Epidermal melanocyte (primary cell): ENCODE measurements around the gene FAM20B.
A peak's percentile ranks its signal among the peaks of the same experiment; 100 is the strongest.

Experiments used
- DNase-seq: peaks from one replicate; pipeline ENCODE4 v3.0.0; 2011; ENCODE audit warnings: low spot score; ENCODE audit not compliant: insufficient read length

Gene FAM20B

DNA sequence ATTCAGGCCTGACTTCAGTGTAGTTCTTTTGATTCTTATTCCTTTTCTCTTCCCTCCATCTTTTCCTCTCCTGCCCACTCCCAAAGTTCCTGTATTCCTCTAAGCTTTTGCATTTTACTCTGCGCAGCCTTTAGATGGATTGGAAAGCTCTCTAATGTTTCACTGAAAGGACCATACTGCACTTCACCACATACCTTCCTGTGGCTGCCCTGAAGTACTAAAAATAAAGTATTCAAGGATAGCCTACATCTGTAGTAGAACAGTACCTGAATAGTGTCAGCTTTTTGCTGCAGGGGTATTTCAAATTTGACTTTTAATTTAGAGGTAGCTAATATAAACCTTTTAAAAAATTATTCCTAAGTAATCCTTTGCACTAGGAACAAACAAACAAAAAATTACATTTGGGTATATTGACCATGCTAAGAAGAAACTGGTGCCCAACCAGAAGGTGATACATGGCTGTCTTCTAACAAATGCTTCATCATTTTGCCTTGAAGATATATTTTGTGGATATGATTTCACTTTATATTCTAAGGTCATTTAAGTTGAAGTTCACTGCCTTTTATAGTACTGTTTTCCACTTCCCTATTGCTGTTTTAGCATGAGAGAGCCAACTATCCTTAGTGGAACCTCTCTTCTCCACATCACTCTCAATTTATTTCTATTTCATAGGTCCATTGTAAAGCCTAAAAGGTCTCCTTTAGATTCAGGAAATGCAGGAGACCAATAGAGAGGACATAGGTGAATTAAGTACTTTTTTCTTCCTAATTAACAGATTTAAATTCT is 22.8 kb downstream of the FAM20B start:
- no peak for DNase-seq

DNA sequence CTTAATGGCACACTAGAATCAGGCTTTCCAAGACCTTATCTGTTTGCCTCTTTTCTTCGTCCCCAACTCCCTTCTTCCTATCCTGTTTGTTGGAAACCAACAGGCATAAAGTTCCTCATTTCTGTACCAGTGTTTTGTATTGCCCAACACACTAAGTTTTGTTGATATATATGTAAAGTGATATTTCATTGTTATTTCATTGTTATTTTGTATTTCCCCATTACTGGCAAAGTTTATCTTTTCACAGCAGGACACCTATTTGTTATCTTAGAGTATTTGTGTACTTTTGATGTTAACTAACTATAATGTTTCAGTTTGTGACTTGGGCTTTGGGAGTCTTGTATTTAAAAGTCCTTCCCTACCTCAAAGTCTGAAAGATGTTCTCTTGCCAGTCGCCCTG is 27.1 kb downstream of the FAM20B start:
- no peak for DNase-seq

DNA sequence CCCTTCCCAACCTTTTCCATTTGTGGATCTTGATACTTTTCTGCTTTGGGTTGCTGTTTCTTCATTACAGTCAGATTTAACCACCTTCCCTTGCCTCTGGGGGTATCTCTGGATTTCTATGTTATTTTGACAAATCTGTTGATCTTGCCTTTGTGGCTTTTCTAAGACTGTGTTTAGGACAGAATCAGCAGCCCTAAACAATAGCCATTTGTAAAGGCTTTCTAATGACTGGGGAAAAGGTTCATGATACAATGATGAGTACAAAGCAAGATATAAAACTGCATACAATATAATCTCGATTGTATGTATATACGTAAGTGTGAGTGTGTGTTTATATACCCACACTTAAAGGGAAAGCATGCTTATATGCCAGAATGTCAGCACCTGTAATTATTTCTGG is 27.8 kb downstream of the FAM20B start:
- DNase-seq = no peak

DNA sequence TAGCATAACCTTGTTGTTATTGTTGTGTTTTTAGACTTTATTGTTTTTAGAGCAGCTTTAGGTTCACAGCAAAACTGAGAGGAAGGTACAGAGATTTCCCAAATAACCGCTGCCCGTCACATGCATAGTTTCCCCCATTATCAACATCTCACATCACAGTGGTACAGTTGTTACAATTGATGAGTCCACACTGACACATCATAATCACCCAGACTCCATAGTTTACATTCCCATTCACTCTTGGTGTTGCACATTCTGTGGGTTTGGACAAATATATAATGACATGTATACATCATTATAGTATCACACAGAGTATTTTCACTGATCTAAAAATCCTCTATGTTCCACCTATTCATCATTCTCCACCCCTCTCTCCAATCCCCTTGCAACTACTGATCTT is 30.2 kb downstream of the FAM20B start:
- DNase-seq = no peak

DNA sequence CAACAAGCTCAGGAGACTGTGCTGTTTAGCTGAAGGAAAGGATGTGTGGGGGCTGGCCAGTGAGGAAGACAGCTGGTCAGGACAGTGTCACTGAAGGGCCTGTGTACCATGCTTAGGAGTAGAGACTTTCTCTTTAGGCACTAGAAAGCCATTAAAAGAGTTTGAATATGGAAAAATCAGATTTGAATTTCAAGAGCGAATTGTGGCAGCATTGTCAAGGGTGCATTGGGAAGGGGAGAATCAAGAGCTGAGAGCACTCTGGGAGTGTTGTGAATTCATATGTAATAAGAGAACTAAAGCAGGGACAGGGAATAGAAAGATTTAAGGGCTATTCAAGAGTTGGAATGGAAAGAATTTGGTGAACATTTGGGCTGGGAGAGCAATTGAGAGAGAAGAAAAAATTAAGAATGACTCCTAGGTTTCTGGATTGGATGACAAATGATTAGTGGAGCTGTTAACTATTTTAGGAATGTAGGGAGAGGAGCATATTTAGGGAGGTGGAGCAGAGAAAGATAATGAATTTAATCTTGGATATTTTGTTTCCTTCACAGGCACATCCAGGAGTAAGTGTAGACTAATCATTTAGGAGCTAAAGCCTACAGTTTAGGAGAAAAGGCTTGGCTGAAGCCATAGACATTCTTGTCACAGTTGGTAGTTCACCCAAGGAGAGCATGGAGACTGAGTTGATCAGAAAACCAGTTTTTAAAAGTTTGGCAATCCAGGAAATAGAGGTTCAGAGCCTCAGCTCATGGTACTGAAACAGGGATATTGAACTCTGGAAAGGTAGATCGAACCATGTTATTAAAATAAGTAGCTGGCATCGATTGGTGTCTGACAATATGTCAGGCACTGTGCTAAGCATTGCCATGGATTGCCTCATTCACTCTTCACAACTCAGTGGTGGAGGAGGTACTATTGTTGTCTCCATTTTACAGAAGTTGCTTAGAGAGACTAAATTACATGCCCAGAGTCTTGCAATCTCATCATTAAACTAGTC is 33.1 kb downstream of the FAM20B start:
- no peak for DNase-seq

DNA sequence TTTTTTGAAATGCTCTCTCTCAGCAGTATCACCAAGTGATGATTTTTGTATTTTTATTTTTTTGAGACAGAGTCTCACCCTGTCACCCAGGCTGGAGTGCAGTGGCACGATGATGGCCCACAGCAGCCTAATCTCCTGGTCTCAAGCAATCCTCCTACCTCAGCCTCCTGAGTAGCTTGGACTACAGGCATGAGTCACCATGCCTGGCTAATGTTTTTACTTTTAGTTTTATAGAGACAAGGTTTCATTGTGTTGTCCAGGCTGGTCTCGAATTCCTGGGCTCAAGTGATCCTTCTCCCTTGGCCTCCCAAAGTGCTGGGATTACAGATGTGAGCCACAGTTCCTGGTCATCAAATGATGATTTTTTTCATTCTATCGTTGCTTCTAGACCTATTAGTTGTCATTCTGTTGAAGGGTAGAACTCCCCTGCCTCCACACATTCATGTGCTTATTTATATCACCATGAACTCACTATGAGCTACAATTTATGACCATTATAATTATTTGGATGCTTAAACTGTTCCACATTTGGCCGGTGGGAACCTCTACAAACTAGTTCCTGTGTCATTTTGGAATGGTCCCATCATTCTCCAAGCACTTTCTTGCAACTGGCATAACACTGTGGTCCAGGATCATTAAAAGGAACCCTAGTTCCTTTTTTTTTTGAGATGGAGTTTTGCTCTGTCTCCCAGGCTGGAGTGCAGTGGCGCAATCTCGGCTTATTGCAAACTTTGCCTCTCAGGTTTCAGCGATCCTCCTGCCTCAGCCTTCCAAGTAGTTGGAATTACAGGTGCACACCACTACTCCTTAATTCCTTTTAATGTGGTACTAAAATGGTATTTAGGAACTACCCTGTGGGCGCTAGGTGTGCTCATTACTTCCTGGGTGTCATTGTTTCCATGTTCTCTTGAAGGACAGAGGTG is 35.9 kb downstream of the FAM20B start:
- DNase-seq = no peak

DNA sequence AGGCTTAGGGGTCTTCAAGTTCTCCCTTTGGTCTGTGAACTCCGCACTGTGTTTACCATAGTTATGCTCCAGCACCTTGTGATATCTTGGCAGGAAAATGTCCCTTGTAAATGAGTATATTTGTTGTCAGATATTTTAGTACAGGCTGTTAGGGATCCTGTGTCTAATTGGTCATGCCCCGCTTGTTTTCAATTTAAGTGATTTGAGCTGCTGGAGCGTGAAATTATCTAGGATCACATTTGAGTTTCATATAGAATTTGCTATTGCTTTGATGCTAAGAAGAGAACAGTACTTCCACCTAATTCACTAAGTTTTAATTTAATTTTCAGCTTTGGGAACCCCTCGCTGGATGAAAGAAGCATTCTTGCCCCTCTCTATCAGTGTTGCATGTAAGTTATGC is 40.8 kb downstream of the FAM20B start:
- DNase-seq = peak; percentile 16

DNA sequence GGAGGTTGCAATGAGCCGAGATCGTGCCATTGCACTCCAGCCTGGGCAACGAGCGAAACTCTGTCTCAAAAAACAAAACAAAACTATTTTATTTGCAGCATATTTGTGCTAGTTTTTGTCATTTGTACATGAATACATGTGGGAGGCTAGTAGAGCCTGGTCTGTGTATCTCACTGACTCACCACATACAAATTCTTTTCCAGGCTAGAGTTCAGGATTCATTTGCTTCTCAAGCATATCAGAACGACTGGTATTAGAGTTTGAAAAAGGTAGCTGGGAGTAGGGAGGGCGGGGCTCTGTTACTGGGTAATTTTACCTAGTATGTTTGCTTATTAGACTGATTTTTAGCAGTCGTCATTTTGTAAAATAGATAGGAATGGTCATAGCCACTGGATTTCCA is 51.7 kb downstream of the FAM20B start:
- DNase-seq = no peak

DNA sequence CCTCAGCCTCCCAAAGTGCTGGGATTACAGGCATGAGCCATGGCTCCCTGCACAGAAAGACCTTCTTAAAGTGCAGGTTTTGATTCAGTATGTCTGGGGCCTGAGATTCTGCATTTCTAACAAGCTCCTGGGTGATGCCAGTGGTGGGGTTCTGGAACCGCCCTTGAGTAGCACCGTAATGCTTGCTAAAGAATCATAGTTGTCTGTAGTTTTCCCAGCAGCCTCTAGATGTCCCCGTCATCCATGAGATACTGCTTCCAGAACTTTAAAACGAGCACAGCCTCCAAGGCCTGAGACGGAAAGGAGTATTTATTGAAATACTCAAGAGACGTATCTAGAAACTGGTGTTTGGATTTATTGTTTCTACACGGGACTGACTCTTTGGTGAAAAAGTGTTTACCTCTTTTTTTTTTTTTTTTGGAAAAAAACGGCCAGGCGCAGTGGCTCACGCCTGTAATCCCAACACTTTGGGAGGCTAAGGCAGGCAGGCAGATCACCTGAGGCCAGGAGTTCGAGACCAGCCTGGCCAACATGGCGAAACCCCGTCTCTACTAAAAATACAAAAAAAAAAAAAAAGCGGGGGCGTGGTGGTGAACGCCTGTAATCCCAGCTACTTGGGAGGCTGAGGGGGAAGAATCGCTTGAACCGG is 53.5 kb downstream of the FAM20B start:
- peak; percentile 62 for DNase-seq

DNA sequence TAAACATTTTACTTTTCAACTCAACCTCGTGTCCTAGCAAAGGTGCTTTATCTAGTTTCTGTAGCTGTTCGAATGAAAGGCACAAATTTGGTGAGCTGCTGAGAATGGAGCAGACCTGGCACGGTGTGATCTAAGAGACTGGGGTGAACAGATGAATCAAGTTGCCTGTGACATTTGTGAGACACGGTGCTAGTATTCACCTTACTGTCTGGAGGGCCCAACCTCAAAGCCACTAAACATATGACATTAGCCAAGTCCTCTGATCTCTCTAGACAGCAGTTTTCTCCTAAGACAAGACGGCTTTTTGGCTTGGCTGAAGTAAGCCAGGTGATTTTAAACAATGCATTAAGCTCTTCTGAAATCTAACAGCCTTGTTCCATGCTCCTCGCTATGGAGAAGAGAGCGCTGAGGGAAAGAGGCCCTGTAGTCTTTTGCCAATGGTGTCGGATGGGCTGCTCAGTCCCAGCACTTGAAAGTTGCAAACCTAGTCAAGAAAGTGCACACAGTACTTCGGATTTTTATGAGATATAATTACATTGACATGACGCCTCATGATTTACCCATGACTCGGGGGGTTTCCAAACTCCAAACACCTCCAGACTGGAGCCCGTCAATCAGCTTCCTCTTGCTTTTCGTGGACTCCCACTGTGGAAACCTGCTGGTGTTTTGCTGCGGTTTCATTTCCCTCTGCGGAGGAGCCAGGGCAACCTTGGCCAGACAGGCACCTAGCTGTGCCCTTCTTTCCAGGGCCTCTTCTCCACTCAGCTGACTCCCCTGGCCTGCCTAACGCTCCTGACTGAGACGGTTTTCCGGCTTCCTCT is 55.4 kb downstream of the FAM20B start:
- no peak for DNase-seq

DNA sequence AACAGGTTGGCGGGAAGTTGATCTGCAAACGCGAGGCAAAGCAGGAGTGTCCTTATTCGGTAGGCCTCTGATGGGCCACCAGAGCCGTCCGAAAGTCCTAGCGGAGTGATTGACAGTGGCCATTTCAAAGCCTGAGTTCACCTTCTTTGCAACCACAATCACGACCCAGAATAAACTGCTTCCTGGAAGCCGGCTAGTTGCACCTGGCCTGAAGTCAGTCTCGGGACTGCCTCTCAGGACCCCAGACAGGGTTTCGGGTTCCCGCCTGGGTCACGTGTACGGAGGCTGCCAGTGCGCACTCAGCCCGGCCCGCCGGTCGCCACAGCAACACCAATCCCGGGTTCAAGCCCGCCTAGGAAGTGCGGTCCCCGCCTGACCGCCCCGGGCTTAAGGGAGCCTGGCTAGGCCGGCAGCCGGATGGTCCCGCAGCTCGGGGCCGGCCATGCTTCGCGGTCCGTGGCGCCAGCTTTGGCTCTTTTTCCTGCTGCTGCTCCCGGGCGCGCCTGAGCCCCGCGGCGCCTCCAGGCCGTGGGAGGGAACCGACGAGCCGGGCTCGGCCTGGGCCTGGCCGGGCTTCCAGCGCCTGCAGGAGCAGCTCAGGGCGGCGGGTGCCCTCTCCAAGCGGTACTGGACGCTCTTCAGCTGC is 56.1 kb downstream of the FAM20B start, which contains the start of gene TOR3A:
TOR3A (plus strand) TSS at position 384 of the 646 bp plus-strand sequence; CDS start at position 443, 59 bp downstream.
- DNase-seq = peak; percentile 93

DNA sequence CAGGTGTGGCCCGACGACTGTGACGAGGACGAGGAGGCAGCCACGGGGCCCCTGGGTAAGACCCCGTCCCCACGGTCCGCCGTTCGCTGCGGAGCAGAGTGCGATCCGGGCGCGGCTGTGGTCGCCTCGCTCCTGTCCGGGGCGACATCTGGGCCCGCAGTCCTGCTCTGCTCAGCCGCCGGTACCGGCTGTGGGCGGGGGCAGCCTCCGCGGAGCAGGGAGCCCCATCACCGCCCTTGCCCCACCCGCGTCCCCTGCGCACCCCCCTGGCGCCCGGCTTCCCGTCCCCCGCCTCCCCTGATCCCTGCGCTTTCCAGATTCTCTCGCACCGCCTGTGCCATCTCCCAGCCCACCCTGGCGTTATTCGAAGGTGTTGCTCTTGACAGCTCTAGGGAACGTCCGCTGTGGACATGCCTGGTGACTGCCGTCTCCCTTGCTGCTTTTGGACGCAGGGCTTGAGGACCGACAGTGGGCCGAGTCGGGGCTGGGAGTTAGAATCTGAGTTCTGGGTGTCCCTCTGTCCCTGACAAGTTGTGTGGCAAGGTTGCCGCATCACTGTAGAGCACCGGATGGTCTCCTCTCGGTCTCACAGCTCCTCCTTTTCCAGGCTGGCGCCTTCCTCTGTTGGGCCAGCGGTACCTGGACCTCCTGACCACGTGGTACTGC is 56.8 kb downstream of the FAM20B start:
- DNase-seq = peak; percentile 16

DNA sequence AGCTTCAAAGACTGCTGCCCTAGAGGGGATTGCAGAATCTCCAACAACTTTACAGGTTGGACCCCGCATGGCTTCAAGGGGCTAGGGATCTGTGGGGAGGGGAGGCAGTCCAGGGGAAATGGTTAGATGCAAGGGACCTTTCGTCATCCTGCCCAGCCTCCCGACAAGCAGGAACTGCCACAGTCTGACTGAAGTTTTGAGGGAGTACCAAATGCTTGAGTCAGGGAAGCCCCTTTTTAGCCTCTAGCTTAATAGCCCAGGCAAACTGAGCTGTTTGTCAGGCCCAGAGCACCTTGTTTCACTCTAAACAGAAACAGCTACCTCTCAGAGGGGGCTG is 57.3 kb downstream of the FAM20B start:
- no peak for DNase-seq

DNA sequence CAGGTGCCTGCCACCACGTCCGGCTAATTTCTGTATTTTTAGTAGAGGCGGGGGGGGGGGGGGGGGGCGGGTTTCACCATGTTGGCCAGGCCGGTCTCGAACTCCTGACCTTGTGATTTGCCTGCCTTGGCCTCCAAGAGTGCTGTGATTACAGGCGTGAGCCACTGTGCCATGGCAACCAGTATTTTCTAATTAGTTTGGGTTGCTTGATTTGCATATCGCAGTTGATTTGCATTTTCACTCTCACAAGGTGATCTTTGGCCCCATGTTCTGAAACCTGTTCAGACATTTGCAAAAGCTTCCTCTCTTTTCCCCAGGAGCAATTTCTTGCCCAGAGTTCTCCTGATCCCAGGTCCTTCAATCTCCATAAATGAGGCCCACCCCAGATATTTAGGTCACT is 57.8 kb downstream of the FAM20B start:
- no peak for DNase-seq

DNA sequence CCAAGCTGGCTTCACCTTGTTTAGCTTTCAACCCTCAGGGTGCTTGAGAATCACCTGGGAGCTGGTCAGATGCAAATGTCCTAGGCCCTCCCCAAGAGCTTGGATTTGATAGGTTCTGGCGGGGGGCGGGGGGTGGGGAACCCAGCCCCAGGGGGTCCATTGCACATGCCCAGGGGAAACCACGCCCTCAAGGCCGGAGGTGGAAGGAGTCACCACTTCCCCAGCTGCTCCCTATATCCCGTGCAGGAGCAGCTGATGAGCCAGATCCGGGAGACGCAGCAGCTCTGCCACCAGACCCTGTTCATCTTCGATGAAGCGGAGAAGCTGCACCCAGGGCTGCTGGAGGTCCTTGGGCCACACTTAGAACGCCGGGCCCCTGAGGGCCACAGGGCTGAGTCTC is 62.0 kb downstream of the FAM20B start:
- no peak for DNase-seq

DNA sequence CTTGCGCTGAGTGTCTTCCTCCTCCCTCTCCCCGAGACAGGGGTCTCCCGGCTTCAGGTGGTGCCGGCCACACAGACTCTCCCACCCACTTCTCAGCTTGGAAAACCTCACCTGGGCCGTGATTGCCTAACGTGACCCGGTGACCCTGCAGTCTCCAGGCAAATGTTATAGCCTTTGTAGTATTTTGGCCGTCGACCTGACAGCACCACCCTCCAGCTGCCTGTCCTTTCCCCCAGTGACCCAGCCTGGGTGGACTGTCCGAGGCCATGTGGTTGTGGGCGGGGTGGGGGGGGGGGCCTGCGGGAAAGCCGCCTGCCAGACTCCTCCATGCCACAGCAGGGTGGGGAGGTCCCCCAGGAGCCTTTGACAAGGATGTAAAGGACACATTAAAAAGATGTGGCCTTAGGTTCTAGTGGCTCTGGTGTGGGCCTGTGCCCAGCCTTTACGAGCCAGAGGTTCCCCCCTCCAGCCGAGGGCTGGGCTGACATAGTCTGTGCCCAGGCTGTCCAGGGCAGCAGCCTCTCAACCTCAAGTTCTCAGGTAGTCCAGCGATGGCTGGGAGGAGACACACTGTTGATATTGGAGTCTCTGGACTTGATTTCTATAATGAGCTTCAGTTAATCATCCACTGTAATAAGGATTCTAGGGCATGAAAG is 64.3 kb downstream of the FAM20B start:
- DNase-seq = no peak

DNA sequence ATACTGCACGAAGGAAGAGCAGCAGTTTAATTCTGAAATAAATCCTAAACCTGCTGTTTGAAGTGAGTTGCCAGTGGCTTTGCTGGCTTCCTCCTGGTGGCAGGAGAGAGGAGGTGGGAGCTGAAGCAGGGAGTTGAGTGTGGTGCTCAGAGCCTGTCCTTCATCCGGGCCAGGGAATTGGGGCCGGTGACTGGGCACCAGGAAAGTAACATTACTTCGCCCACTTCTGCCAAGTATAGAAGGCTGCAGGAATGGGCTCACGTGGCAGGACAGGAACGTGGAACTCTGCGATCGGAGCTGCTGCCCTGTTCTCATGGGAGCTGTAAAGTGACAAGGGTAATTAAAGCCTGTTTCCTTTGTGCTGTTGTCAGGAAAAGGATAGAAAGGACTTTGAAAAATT is 64.8 kb downstream of the FAM20B start:
- DNase-seq = no peak

DNA sequence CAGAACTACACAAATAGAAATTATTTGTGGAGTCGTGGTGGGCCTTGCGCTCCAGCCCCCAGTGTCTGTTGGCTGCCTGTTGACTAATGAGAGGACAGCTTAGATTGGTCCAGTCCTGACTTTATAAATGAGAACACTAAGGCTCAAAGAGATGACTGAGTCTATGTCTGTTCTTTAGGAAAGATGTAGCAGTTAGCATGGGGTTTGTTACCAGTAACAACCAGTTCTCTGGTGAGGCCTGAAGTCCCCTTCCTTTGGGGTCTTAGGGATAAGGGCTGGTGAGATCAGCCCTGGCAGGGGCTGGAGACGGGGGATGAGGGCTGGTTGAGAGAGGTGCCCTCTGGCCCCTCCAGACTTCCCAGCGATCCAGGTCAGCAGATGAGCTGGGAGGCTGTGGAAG is 65.2 kb downstream of the FAM20B start:
- DNase-seq = no peak
